Endothelial cell of umbilical vein (primary cell): ENCODE data around the gene MDFIC. TPM values are rescaled to one million over a fixed set of nuclear protein-coding genes. Genes with fewer than 3 reads are reported as not detected.

Source experiments
- BruUV-seq: library from RNA; stranded (reverse); fragments of 400-500 nt; replicated peaks from 2 replicates; lab custom pipeline; 2021; lab: Mats Ljungman, UMichigan
- CTCF ChIA-PET: fragments of 300-600, 350-600 bp; sonication (Branson Sonifier 250); formaldehyde crosslinking; loops from one replicate; lab custom pipeline; 2021; ENCODE audit warnings: antibody characterized with exemption, inconsistent platforms; lab: Charles Lee
- POLR2A ChIA-PET: fragments of 300-600, 350-600 bp; sonication (Branson Sonifier 250); formaldehyde crosslinking; loops from one replicate; lab custom pipeline; 2021; ENCODE audit warnings: antibody characterized with exemption, inconsistent platforms; lab: Charles Lee
- DNase-seq: peaks from one replicate; pipeline ENCODE4 v3.0.0-alpha.2; 2011; ENCODE audit warnings: low read depth, low spot score
- FAIRE-seq: peaks from 2 replicates; lab custom pipeline; 2011; peaks lifted over from hg19 to GRCh38; lab: Jason Lieb, UNC
- H2AFZ ChIP-seq: 2 replicates; pipeline ENCODE4 v1.6.0; 2012; ENCODE audit warnings: low read depth, low read length, control low read depth, inconsistent platforms
- H3K27ac ChIP-seq: 2 replicates; pipeline ENCODE4 v1.5.1; 2011; ENCODE audit warnings: low read depth, mild to moderate bottlenecking, control low read depth, low read length, moderate library complexity; ENCODE audit not compliant: insufficient read depth
- H3K27me3 ChIP-seq, 2 experiments: 2 replicates each; pipeline versions ENCODE4 v1.6.0 to v1.6.1; 2011; ENCODE audit warnings: low read length in 2 of 2, mixed read lengths in 1 of 2; ENCODE audit not compliant: control insufficient read depth in 2 of 2, insufficient read depth in 2 of 2
- H3K36me3 ChIP-seq, 2 experiments: 2 replicates in 1 of 2; 3 replicates in 1 of 2; pipeline ENCODE4 v1.5.1; 2011; ENCODE audit warnings: low read length in 2 of 2, mild to moderate bottlenecking in 1 of 2, moderate library complexity in 1 of 2; ENCODE audit not compliant: control insufficient read depth in 2 of 2, insufficient read depth in 2 of 2; ENCODE audit errors: extremely low read depth in 1 of 2
- H3K4me1 ChIP-seq: 3 replicates; pipeline ENCODE4 v1.5.1; 2011; ENCODE audit warnings: mild to moderate bottlenecking, low read length; ENCODE audit not compliant: control insufficient read depth, insufficient read depth; ENCODE audit errors: extremely low read depth
- H3K4me2 ChIP-seq: 2 replicates; pipeline ENCODE4 v1.6.1; 2011; ENCODE audit warnings: low read length, control low read depth, mixed read lengths; ENCODE audit not compliant: insufficient read depth
- H3K4me3 ChIP-seq, 3 experiments: fragments of 200-600 bp in 1 of 3; sonication (generic), shearing (Covaris generic) in 1 of 3; replicated peaks in 1 of 3; 2 replicates each; pipeline ENCODE4 v1.5.1; 2011 to 2016; ENCODE audit warnings: control low read depth in 3 of 3, low read length in 3 of 3, mild to moderate bottlenecking in 2 of 3, inconsistent platforms in 1 of 3, low read depth in 1 of 3, moderate library complexity in 1 of 3; ENCODE audit not compliant: insufficient read depth in 1 of 3
- H3K79me2 ChIP-seq: 2 replicates; pipeline ENCODE4 v1.6.0; 2012; ENCODE audit warnings: low read length, inconsistent platforms; ENCODE audit not compliant: control insufficient read depth, insufficient read depth
- H3K9ac ChIP-seq: replicated peaks from 2 replicates; pipeline ENCODE3; 2011; ENCODE audit warnings: low read length, control low read depth; ENCODE audit not compliant: insufficient read depth; ENCODE audit errors: extremely low read depth
- H3K9me1 ChIP-seq: replicated peaks from 3 replicates; pipeline ENCODE4 v1.6.0; 2011; ENCODE audit warnings: mild to moderate bottlenecking, low read length; ENCODE audit not compliant: control insufficient read depth, insufficient read depth; ENCODE audit errors: extremely low read depth
- H3K9me3 ChIP-seq: replicated peaks from 2 replicates; pipeline ENCODE4 v1.5.1; 2012; ENCODE audit warnings: low read length, inconsistent platforms; ENCODE audit not compliant: control insufficient read depth, insufficient read depth
- H4K20me1 ChIP-seq: replicated peaks from 2 replicates; pipeline ENCODE3; 2011; ENCODE audit warnings: mild to moderate bottlenecking, low read length; ENCODE audit not compliant: control insufficient read depth, insufficient read depth; ENCODE audit errors: extremely low read depth
- EZH2 ChIP-seq: IDR thresholded peaks from 2 replicates; pipeline ENCODE4 v1.6.1; 2012; ENCODE audit warnings: borderline replicate concordance, low read depth, mild to moderate bottlenecking, moderate library complexity, low read length, inconsistent platforms; ENCODE audit not compliant: severe bottlenecking
- GATA2 ChIP-seq: IDR thresholded peaks from 2 replicates; pipeline ENCODE4 v1.7.0; 2011; ENCODE audit warnings: low read depth, mild to moderate bottlenecking, moderate library complexity, mixed read lengths, low read length; ENCODE audit not compliant: insufficient read length, insufficient read depth
- JUN ChIP-seq: IDR thresholded peaks from 2 replicates; pipeline ENCODE4 v1.6.1; 2011; ENCODE audit warnings: borderline replicate concordance, low read depth; ENCODE audit not compliant: insufficient read length, insufficient read depth
- MAX ChIP-seq: IDR thresholded peaks from 2 replicates; pipeline ENCODE4 v1.6.1; 2011; ENCODE audit not compliant: insufficient read depth, insufficient read length
- MYC ChIP-seq: IDR thresholded peaks from one replicate; pipeline ENCODE4 v1.6.1; 2011; ENCODE audit warnings: mild to moderate bottlenecking, low read depth, low read length
- POLR2A ChIP-seq: IDR thresholded peaks from 2 replicates; pipeline ENCODE4 v1.6.1; 2012; ENCODE audit warnings: low read depth, mild to moderate bottlenecking, control low read depth, low read length
- POLR2AphosphoS5 ChIP-seq: IDR thresholded peaks from 2 replicates; pipeline ENCODE4 v1.6.1; 2012; ENCODE audit warnings: low read depth, mild to moderate bottlenecking, control low read depth, low read length, moderate library complexity; ENCODE audit not compliant: insufficient read depth
- dilution Hi-C: fragments of 300-500 bp; cut with MboI; formaldehyde crosslinking; loops from one replicate; pipeline ENCODE4 v1.15.0; 2019; ENCODE audit warnings: low sequenced_read_pairs; ENCODE audit not compliant: extremely low pct_ligation_motif_present
- intact Hi-C: fragments of 100-400 bp; cut with micrococcal nuclease; formaldehyde crosslinking; loops from one replicate; pipeline ENCODE4 v1.10.0; 2022
- polyA plus RNA-seq, 4 experiments: library from polyadenylated mRNA; depleted of rRNA in 3 of 4; stranded (reverse) in 3 of 4; unstranded in 1 of 4; fragments of >200 nt; gene quantifications; 2 replicates each; pipeline versions ENCODE4 v1.2.1 to v1.2.3, GENCODE V29; 2011 to 2012; ENCODE audit warnings: missing spikeins in 1 of 4
- total RNA-seq: library from RNA; stranded (reverse); gene quantifications from 2 replicates; pipeline ENCODE4 v1.2.3, GENCODE V29; 2021

MDFIC gene
- total and polyA plus RNA-seq, 2 donors (not counting 3 experiments of a cell fraction or from before 2014, with no cell fraction given): 6.5 to 14.2 TPM

GRCh38 chr7:114924038-114924712 lies 2.3 kb downstream of the MDFIC start:
- Histone ChIP-seq H3K4me1 (peaks cover 3% of the 10 kb centered on the region), H3K9me3 (no peaks in the 10 kb centered on the region), H4K20me1 (no peaks in the 10 kb centered on the region), H3K9me1 (no peaks in the 10 kb centered on the region), H3K79me2 (no peaks in the 10 kb centered on the region), H3K9ac (no peak overlapping the region), H3K27me3 (peaks cover 0 to 2% of the 10 kb centered on the region in 2 experiments), H3K4me3 (no peak overlapping the region), H3K36me3 (no peaks in the 10 kb centered on the region), H3K4me2 (no peak overlapping the region), H2AFZ (no peak overlapping the region), H3K27ac (no peak overlapping the region)
- intact Hi-C loops: loop anchor here (5.0 to 10.0 kb wide), 3 partner anchors 293 to 842 kb away; no protein-coding TSS in a partner anchor
- no peak for FAIRE-seq
- CTCF ChIA-PET: interaction anchor here (0.8 to 2.3 kb wide), 9 partner anchors 8 to 841 kb away, joined by 3 to 11 read pairs (median 4); no protein-coding TSS in a partner anchor
- DNase-seq: no peak
- dilution Hi-C loops: no loop called here
- POLR2A ChIA-PET: interaction anchor here (0.5 kb wide), 1 partner anchor 554 kb away, joined by 3 read pairs; no protein-coding TSS in a partner anchor
- TF ChIP-seq MYC: no peak
- no peak for TF ChIP-seq POLR2A
- TF ChIP-seq MAX: no peak
- no peak for TF ChIP-seq JUN
- BruUV-seq: no TSS peak

- H2AFZ ChIP-seq: no peak overlapping the region
- no peaks in the 10 kb centered on the region for H3K36me3 ChIP-seq
- dilution Hi-C loops (no loop called here), intact Hi-C loops (loop anchor here (10.0 kb wide), 1 partner anchor 549 kb away; no protein-coding TSS in a partner anchor)
- H3K4me3 ChIP-seq: no peak overlapping the region
- DNase-seq (no peak), FAIRE-seq (no peak)
- no peaks in the 10 kb centered on the region for H3K9me3 ChIP-seq
- H3K27me3 ChIP-seq: no peaks in the 10 kb centered on the region
- H3K4me1 ChIP-seq: peaks cover 12% of the 10 kb centered on the region
- no TSS peak for BruUV-seq
- no peak overlapping the region for H3K4me2 ChIP-seq
- ChIA-PET POLR2A (no interaction called here), CTCF (interaction anchor here (1.4 kb wide), 1 partner anchor 9 kb away, joined by 3 read pairs; no protein-coding TSS in a partner anchor)
- no peaks in the 10 kb centered on the region for H3K9me1 ChIP-seq
- no peak overlapping the region for H3K9ac ChIP-seq
- TF ChIP-seq MYC (no peak), JUN (no peak), MAX (no peak), EZH2 (no peak), POLR2AphosphoS5 (no peak), GATA2 (no peak)
- H4K20me1 ChIP-seq: no peaks in the 10 kb centered on the region
- H3K79me2 ChIP-seq: no peaks in the 10 kb centered on the region
- no peak overlapping the region for H3K27ac ChIP-seq
Observed at GRCh38 chr7:114925434-114925833, 3.5 kb downstream of the MDFIC start.
